GM23248 (cell line): Measurements from ENCODE around the gene WDTC1. TPM values are rescaled to one million over a fixed set of nuclear protein-coding genes. Genes with fewer than 3 reads are reported as not detected.
"Not testable (repeated sequence)": the region's sequence is repeated elsewhere in the genome, so short reads cannot be mapped to it uniquely, and the experiment has no call there.

Experiments
- DNase-seq: peaks from one replicate; pipeline ENCODE4 v3.0.0-alpha.2; 2015
- H2AFZ ChIP-seq: fragments of 200-600 bp; sonication (generic); 2 replicates; pipeline ENCODE4 v1.6.1; 2016; ENCODE audit warnings: antibody characterized with exemption
- H3F3A ChIP-seq: fragments of 200-600 bp; sonication (generic); 2 replicates; pipeline ENCODE4 v1.6.1; 2016; ENCODE audit warnings: mild to moderate bottlenecking, antibody characterized with exemption, mixed run types; ENCODE audit not compliant: insufficient read depth
- H3K27ac ChIP-seq: fragments of 200-600 bp; sonication (generic); 2 replicates; pipeline ENCODE4 v1.5.1; 2016; ENCODE audit warnings: mild to moderate bottlenecking
- H3K27me3 ChIP-seq: fragments of 200-600 bp; sonication (generic); replicated peaks from 2 replicates; pipeline ENCODE4 v1.6.1; 2016; ENCODE audit warnings: mild to moderate bottlenecking; ENCODE audit not compliant: insufficient read depth
- H3K36me3 ChIP-seq: fragments of 200-600 bp; sonication (generic); 2 replicates; pipeline ENCODE4 v1.6.1; 2016; ENCODE audit warnings: low read depth, mild to moderate bottlenecking
- H3K4me1 ChIP-seq: fragments of 200-600 bp; sonication (generic); 2 replicates; pipeline ENCODE4 v1.6.1; 2016; ENCODE audit warnings: mild to moderate bottlenecking; ENCODE audit not compliant: insufficient read depth
- H3K4me2 ChIP-seq: fragments of 200-600 bp; sonication (generic); one replicate; pipeline ENCODE4 v1.6.1; 2016; ENCODE audit warnings: mild to moderate bottlenecking; ENCODE audit not compliant: unreplicated experiment
- H3K4me3 ChIP-seq: fragments of 200-600 bp; sonication (generic); 2 replicates; pipeline ENCODE4 v1.5.1; 2016; ENCODE audit warnings: mild to moderate bottlenecking
- H3K79me2 ChIP-seq: fragments of 200-600 bp; sonication (generic); 2 replicates; pipeline ENCODE4 v1.6.1; 2016; ENCODE audit warnings: mild to moderate bottlenecking; ENCODE audit not compliant: insufficient read depth
- H3K9ac ChIP-seq: fragments of 200-600 bp; sonication (generic); 2 replicates; pipeline ENCODE4 v1.6.1; 2016; ENCODE audit warnings: mild to moderate bottlenecking
- H3K9me2 ChIP-seq: fragments of 200-600 bp; sonication (generic); 2 replicates; pipeline ENCODE4 v1.6.1; 2016; ENCODE audit warnings: mixed run types, mild to moderate bottlenecking, moderate library complexity; ENCODE audit not compliant: insufficient read depth
- H3K9me3 ChIP-seq: fragments of 200-600 bp; sonication (generic); one replicate; pipeline ENCODE4 v1.6.1; 2017; ENCODE audit warnings: low read depth
- H4K20me1 ChIP-seq: fragments of 200-600 bp; sonication (generic); 2 replicates; pipeline ENCODE4 v1.6.0; 2016; ENCODE audit not compliant: insufficient read depth
- EZH2 ChIP-seq: fragments of 200-600 bp; sonication (generic); IDR thresholded peaks from 2 replicates; pipeline ENCODE4 v1.6.1; 2018; ENCODE audit warnings: antibody characterized with exemption, mild to moderate bottlenecking; ENCODE audit not compliant: insufficient read depth, poor library complexity, severe bottlenecking
- EZH2phosphoT487 ChIP-seq: fragments of 200-600 bp; sonication (generic); IDR thresholded peaks from 2 replicates; pipeline ENCODE4 v1.6.1; 2018; ENCODE audit warnings: antibody characterized with exemption, moderate library complexity, mild to moderate bottlenecking, low read depth; ENCODE audit not compliant: insufficient read depth
- WGBS, 2 experiments: methylation state at CpG; one replicate each; pipeline ENCODE4 v1.1.6; 2015 to 2017; ENCODE audit warnings: low lambda C conversion rate in 2 of 2, low coverage in 1 of 2; ENCODE audit errors: missing lambda C conversion rate in 2 of 2; 5-methylcytosine and 5-hydroxymethylcytosine counted together
- in situ Hi-C: fragments of 300-500 bp; cut with MboI; formaldehyde crosslinking; loops from 2 replicates; pipeline ENCODE4 v1.15.0; 2020
- polyA plus RNA-seq: library from polyadenylated mRNA; unstranded; fragments of >200 nt; fragmentation: Nextera tagmentation; extraction: Ambion mirVana; gene quantifications from 2 replicates; pipeline ENCODE4 v1.2.1, GENCODE V29; 2016
- total RNA-seq: library from RNA; depleted of rRNA; stranded (reverse); fragments of >200 nt; shearing (Covaris generic); gene quantifications from 2 replicates; pipeline ENCODE4 v1.2.3, GENCODE V29; 2014

WDTC1 gene
- total and polyA plus RNA-seq, 2 experiments from 2014 or later: 4.1 to 24.0 TPM

DNA sequence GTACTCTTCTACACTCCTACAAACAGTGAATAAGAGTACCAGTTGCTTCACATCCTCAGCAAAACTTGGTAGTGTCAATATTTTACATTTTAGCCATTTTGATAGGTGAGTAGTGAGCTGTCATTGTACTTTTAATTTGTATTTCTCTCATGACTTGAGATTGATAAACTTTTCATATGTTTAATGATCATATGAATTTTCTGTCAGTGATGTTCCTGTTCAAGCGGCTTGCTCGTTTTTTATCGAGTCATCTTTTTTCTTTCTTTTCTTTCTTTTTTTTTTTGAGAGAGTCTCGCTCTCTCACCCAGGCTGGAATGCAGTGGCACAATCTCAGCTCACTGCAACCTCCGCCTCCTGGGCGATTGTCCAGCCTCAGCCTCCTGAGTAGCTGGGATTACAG, 17.0 kb upstream of the WDTC1 start:
- 83 to 91% methylated on average over 6 of the region's 6 CpGs for WGBS, 2 experiments
- Histone ChIP-seq H3K9ac (no peak overlapping the region), H3K9me2 (no peaks in the 10 kb centered on the region), H3K79me2 (no peaks in the 10 kb centered on the region), H3K4me2 (no peak overlapping the region), H3K27ac (no peak overlapping the region), H2AFZ (no peak overlapping the region), H3K4me3 (no peak overlapping the region), H3F3A (no peaks in the 10 kb centered on the region), H3K36me3 (no peaks in the 10 kb centered on the region), H3K4me1 (no peaks in the 10 kb centered on the region), H4K20me1 (no peaks in the 10 kb centered on the region), H3K9me3 (no peaks in the 10 kb centered on the region), H3K27me3 (no peaks in the 10 kb centered on the region; the same call in 1 of the 2 replicates)
- no peak for DNase-seq
- TF ChIP-seq EZH2 (no peak), EZH2phosphoT487 (no peak)
- in situ Hi-C loops: no loop called here

DNA sequence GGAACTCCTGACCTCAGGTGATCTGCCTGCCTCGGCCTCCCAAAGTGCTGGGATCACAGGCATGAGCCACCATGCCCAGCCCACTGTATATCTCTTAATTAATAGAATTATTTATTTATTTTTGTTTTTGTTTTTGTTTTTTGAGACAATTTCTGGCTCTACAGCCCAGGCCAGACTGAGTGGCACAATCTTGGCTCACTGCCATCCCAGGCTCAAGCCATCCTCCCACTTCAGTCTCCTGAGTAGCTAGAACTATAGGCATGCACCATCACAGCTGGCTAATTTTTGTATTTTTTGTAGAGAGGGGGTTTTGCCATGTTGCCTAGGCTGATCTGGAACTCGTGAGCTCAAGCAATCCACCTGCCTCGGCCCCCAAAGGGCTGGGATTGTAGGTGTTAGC, 15.7 kb upstream of the WDTC1 start:
- Histone ChIP-seq H3K36me3 (no peaks in the 10 kb centered on the region), H3K9ac (no peak overlapping the region), H3K27me3 (no peaks in the 10 kb centered on the region; the same call in 1 of the 2 replicates), H2AFZ (no peak overlapping the region), H3K79me2 (no peaks in the 10 kb centered on the region), H3K4me1 (no peaks in the 10 kb centered on the region), H3F3A (no peaks in the 10 kb centered on the region), H3K4me2 (no peak overlapping the region), H3K9me2 (no peaks in the 10 kb centered on the region), H3K4me3 (no peak overlapping the region), H4K20me1 (no peaks in the 10 kb centered on the region), H3K27ac (no peak overlapping the region), H3K9me3 (no peaks in the 10 kb centered on the region)
- DNase-seq: no peak
- in situ Hi-C loops: no loop called here
- 66 to 67% methylated on average over 3 of the region's 3 CpGs for WGBS, 2 experiments
- TF ChIP-seq EZH2phosphoT487 (no peak), EZH2 (no peak)

DNA sequence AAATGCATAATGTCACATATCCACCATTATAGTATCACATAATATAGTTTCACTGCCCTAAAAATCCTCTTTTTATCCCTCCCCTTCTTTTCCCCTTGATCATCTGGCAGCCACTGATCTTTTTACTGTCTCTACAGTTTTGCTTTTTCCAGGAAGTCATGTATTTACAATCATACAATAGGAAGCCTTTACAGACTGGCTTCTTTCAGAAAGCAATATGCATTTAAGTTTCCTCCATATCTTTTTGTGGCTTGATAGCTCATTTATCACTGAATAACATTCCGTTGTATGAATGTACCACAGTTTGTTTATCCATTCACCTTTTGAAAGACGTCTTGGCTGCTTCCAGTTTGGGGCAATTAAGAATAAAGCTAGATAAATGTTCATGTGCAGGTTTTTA, 14.3 kb upstream of the WDTC1 start:
- DNase-seq: no peak
- no peaks in the 10 kb centered on the region for H3K9me3 ChIP-seq
- H3K27ac ChIP-seq: no peak overlapping the region
- no peaks in the 10 kb centered on the region for H3K9me2 ChIP-seq
- H4K20me1 ChIP-seq: no peaks in the 10 kb centered on the region
- H3K4me3 ChIP-seq: no peak overlapping the region
- H3K79me2 ChIP-seq: no peaks in the 10 kb centered on the region
- no peak overlapping the region for H3K4me2 ChIP-seq
- H3K27me3 ChIP-seq: no peaks in the 10 kb centered on the region; the same call in 1 of the 2 replicates
- TF ChIP-seq EZH2phosphoT487 (no peak), EZH2 (no peak)
- H3F3A ChIP-seq: no peaks in the 10 kb centered on the region
- H2AFZ ChIP-seq: no peak overlapping the region
- in situ Hi-C loops: no loop called here
- H3K36me3 ChIP-seq: no peaks in the 10 kb centered on the region
- H3K4me1 ChIP-seq: no peaks in the 10 kb centered on the region
- 52 to 64% methylated on average over 2 of the region's 2 CpGs for WGBS, 2 experiments
- no peak overlapping the region for H3K9ac ChIP-seq

DNA sequence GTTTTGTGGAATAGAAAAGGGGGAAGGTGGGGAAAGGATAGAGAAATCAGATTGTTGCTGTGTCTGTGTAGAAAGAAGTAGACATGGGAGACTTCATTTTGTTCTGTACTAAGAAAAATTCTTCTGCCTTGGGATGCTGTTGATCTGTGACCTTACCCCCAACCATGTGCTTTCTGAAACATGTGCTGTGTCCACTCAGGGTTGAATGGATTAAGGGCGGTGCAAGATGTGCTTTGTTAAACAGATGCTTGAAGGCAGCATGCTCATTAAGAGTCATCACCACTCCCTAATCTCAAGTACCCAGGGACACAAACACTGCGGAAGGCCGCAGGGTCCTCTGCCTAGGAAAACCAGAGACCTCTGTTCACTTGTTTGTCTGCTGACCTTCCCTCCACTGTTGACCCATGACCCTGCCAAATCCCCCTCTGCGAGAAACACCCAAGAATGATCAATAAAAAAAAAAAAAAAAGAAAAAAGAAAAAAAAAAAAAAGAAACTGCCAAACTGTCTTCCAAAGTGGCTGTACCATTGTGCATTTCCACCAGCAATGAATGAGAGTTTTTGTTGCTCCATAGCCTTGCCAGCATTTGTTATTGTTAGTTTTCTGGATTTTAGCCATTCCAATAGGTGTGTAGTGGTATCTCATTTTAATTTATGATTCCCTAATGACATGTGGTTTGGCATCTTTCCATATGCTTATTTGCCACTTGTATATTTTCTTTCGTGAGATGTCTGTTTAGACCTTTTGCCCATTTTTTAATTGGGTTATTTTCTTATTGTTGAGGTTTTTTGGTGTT, 13.5 kb upstream of the WDTC1 start:
- H3K9ac ChIP-seq, H3K4me1 ChIP-seq, H3K27me3 ChIP-seq, H3K79me2 ChIP-seq, H4K20me1 ChIP-seq, H3K36me3 ChIP-seq, H3K9me2 ChIP-seq, H2AFZ ChIP-seq, in situ Hi-C loops, H3F3A ChIP-seq, H3K4me3 ChIP-seq, H3K4me2 ChIP-seq, DNase-seq, H3K9me3 ChIP-seq, H3K27ac ChIP-seq: not testable (repeated sequence)
- WGBS, 2 experiments: 59 to 67% methylated on average over 5 of the region's 5 CpGs

DNA sequence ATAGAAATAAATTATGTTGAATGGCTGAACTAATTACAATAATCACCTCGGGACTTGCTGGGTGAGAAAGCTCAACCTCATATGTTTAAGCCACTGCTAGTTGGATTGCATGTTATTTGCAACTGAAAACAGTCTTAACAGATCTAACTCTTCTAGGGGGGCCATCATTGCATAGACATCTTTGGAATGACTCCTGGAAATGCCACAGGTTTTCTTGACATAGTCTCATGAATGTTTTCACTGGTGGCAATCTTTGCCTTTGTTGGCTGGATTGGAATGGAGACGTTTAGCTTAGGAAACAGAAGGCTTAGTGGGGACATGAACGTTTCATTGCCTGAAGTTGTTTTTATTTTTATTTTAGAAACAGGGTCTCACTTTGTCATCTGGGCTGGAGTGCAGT, 8.8 kb upstream of the WDTC1 start:
- Histone ChIP-seq H3K9me3 (no peaks in the 10 kb centered on the region), H3K4me3 (no peak overlapping the region), H2AFZ (peak overlapping the region; percentile 28; the same call in 1 of the 2 replicates), H3K27me3 (no peaks in the 10 kb centered on the region), H3K4me1 (no peaks in the 10 kb centered on the region), H3K9ac (no peak overlapping the region), H3F3A (no peaks in the 10 kb centered on the region), H3K27ac (no peak overlapping the region), H3K9me2 (no peaks in the 10 kb centered on the region), H3K36me3 (no peaks in the 10 kb centered on the region), H3K4me2 (no peak overlapping the region), H3K79me2 (no peaks in the 10 kb centered on the region), H4K20me1 (no peaks in the 10 kb centered on the region)
- TF ChIP-seq EZH2phosphoT487 (no peak), EZH2 (no peak)
- WGBS, 2 experiments: 18 to 33% methylated on average over 3 of the region's 3 CpGs
- DNase-seq: no peak
- in situ Hi-C loops: no loop called here
